HepG2 (cell line): Measurements from ENCODE around the gene ARMH1. TPM values are rescaled to one million over a fixed set of nuclear protein-coding genes. Genes with fewer than 3 reads are reported as not detected.
A peak's percentile ranks its signal among the peaks of the same experiment; 100 is the strongest.

Source experiments
- MLLT10 ChIP-seq: sonication (generic); formaldehyde crosslinking; IDR thresholded peaks from 2 replicates; pipeline ENCODE4 v1.4.0; 2020; ENCODE audit warnings: missing genetic modification reagents
- NFRKB ChIP-seq: fragments of 450-650 bp; IDR thresholded peaks from 2 replicates; pipeline ENCODE4 v1.6.1; 2017
- XBP1 ChIP-seq: sonication (generic); formaldehyde crosslinking; IDR thresholded peaks from 2 replicates; pipeline ENCODE4 v1.5.0; 2020; ENCODE audit warnings: missing genetic modification reagents
- ZNF180 ChIP-seq: sonication (generic); formaldehyde crosslinking; IDR thresholded peaks from 2 replicates; pipeline ENCODE4 v1.4.0; 2020; ENCODE audit warnings: low read depth, missing genetic modification reagents, borderline replicate concordance
- ZSCAN20 ChIP-seq: sonication (generic); formaldehyde crosslinking; IDR thresholded peaks from 2 replicates; pipeline ENCODE4 v1.4.0; 2020; ENCODE audit warnings: missing genetic modification reagents, mild to moderate bottlenecking, borderline replicate concordance
- polyA plus RNA-seq, 8 experiments: library from polyadenylated mRNA; depleted of rRNA in 3 of 8; stranded (reverse) in 7 of 8; unstranded in 1 of 8; fragments of >200 nt; fragmentation: Illumina TruSeq in 4 of 8; extraction: Trizol in 4 of 8; gene quantifications; 2 replicates each; pipeline versions ENCODE4 v1.2.1 to v1.2.3, GENCODE V29; 2011 to 2016; ENCODE audit warnings: low read depth in 4 of 8, missing spikeins in 1 of 8, mixed read lengths in 1 of 8; ENCODE audit not compliant: insufficient read depth in 1 of 8
- total RNA-seq, 5 experiments: library from RNA; depleted of rRNA; stranded (reverse); fragments of >200 nt; fragmentation: Illumina TruSeq; extraction: Trizol; gene quantifications; 2 replicates each; pipeline ENCODE4 v1.2.3, GENCODE V29; 2016; ENCODE audit warnings: low read depth in 1 of 5
- TF ChIP-seq, protein P1 (sequence below): sonication (generic); formaldehyde crosslinking; IDR thresholded peaks from 2 replicates; pipeline ENCODE4 v1.4.0; 2020; ENCODE audit warnings: missing genetic modification reagents
- TF ChIP-seq, protein P2 (sequence below): sonication (generic); formaldehyde crosslinking; IDR thresholded peaks from 2 replicates; pipeline ENCODE4 v1.4.0; 2020; ENCODE audit warnings: mild to moderate bottlenecking, missing genetic modification reagents
- TF ChIP-seq, protein P3 (sequence below): IDR thresholded peaks from 2 replicates; pipeline ENCODE4 v1.6.1; 2012; ENCODE audit warnings: inconsistent platforms
- TF ChIP-seq, protein P4 (sequence below): sonication (generic); formaldehyde crosslinking; IDR thresholded peaks from 2 replicates; pipeline ENCODE4 v1.4.0; 2020; ENCODE audit warnings: missing genetic modification reagents
- TF ChIP-seq, protein P5 (sequence below): IDR thresholded peaks from 2 replicates; pipeline ENCODE4 v1.6.1; 2018; ENCODE audit warnings: missing genetic modification reagents, mild to moderate bottlenecking, missing compliant biosample characterization
- TF ChIP-seq, protein P6 (sequence below): sonication (generic); formaldehyde crosslinking; IDR thresholded peaks from 2 replicates; pipeline ENCODE4 v1.8.0; 2022; ENCODE audit warnings: missing genetic modification reagents, mild to moderate bottlenecking, borderline replicate concordance
- TF ChIP-seq, protein P7 (sequence below): IDR thresholded peaks from 2 replicates; pipeline ENCODE4 v1.6.1; 2016

The ARMH1 gene
- total and polyA plus RNA-seq, 2 of the 13 experiments (the other 11 are each of a cell fraction or from before 2014, with no cell fraction given) = 0.69 TPM; not detected in 1

DNA sequence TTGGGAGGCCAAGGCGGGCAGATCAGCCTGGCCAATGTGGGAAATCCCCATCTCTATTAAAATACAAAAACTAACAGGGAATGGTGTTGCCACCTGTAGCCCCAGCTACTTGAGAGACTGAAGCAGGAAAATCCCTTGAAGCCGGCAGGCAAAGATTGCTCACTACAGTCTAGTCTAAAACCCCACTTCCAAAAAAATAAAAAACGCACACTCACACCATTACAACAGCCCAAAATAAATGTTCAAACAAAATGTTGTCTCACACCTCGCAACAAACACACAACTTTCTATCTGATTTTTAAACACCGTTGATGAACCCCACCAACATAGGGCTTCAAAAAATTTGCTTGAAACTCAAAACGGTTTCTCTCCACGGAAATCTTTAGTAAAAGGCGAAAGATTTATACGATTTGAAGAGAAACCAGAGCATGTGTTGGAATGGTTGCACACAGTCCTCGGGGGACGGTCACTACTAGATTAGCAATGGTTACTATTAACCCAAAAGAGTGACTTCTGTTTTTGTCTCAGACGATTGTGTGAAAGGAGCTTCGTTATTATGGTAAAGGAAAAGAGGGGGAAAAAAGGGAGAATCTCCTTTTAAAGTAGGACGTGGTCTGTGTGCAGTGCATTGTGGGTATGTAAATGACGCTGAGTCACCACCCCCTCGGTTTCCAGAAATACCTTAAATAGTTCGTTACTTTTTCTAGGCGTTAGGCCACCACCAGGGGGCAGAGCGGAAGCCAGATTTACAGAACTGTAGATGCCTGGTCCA, 56.4 kb downstream of the ARMH1 start, which contains the start of gene RNU5D-1 (continued):
- TF ChIP-seq, protein P1, sequence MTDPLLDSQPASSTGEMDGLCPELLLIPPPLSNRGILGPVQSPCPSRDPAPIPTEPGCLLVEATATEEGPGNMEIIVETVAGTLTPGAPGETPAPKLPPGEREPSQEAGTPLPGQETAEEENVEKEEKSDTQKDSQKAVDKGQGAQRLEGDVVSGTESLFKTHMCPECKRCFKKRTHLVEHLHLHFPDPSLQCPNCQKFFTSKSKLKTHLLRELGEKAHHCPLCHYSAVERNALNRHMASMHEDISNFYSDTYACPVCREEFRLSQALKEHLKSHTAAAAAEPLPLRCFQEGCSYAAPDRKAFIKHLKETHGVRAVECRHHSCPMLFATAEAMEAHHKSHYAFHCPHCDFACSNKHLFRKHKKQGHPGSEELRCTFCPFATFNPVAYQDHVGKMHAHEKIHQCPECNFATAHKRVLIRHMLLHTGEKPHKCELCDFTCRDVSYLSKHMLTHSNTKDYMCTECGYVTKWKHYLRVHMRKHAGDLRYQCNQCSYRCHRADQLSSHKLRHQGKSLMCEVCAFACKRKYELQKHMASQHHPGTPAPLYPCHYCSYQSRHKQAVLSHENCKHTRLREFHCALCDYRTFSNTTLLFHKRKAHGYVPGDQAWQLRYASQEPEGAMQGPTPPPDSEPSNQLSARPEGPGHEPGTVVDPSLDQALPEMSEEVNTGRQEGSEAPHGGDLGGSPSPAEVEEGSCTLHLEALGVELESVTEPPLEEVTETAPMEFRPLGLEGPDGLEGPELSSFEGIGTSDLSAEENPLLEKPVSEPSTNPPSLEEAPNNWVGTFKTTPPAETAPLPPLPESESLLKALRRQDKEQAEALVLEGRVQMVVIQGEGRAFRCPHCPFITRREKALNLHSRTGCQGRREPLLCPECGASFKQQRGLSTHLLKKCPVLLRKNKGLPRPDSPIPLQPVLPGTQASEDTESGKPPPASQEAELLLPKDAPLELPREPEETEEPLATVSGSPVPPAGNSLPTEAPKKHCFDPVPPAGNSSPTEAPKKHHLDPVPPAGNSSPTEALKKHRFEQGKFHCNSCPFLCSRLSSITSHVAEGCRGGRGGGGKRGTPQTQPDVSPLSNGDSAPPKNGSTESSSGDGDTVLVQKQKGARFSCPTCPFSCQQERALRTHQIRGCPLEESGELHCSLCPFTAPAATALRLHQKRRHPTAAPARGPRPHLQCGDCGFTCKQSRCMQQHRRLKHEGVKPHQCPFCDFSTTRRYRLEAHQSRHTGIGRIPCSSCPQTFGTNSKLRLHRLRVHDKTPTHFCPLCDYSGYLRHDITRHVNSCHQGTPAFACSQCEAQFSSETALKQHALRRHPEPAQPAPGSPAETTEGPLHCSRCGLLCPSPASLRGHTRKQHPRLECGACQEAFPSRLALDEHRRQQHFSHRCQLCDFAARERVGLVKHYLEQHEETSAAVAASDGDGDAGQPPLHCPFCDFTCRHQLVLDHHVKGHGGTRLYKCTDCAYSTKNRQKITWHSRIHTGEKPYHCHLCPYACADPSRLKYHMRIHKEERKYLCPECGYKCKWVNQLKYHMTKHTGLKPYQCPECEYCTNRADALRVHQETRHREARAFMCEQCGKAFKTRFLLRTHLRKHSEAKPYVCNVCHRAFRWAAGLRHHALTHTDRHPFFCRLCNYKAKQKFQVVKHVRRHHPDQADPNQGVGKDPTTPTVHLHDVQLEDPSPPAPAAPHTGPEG (CRISPR knock-in tag) = no peak
- TF ChIP-seq NFRKB = no peak
- TF ChIP-seq, protein P2, sequence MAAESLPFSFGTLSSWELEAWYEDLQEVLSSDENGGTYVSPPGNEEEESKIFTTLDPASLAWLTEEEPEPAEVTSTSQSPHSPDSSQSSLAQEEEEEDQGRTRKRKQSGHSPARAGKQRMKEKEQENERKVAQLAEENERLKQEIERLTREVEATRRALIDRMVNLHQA (CRISPR knock-in tag) = no peak
- TF ChIP-seq, protein P3, sequence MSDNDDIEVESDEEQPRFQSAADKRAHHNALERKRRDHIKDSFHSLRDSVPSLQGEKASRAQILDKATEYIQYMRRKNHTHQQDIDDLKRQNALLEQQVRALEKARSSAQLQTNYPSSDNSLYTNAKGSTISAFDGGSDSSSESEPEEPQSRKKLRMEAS = peak; percentile 80
- TF ChIP-seq, protein P4, sequence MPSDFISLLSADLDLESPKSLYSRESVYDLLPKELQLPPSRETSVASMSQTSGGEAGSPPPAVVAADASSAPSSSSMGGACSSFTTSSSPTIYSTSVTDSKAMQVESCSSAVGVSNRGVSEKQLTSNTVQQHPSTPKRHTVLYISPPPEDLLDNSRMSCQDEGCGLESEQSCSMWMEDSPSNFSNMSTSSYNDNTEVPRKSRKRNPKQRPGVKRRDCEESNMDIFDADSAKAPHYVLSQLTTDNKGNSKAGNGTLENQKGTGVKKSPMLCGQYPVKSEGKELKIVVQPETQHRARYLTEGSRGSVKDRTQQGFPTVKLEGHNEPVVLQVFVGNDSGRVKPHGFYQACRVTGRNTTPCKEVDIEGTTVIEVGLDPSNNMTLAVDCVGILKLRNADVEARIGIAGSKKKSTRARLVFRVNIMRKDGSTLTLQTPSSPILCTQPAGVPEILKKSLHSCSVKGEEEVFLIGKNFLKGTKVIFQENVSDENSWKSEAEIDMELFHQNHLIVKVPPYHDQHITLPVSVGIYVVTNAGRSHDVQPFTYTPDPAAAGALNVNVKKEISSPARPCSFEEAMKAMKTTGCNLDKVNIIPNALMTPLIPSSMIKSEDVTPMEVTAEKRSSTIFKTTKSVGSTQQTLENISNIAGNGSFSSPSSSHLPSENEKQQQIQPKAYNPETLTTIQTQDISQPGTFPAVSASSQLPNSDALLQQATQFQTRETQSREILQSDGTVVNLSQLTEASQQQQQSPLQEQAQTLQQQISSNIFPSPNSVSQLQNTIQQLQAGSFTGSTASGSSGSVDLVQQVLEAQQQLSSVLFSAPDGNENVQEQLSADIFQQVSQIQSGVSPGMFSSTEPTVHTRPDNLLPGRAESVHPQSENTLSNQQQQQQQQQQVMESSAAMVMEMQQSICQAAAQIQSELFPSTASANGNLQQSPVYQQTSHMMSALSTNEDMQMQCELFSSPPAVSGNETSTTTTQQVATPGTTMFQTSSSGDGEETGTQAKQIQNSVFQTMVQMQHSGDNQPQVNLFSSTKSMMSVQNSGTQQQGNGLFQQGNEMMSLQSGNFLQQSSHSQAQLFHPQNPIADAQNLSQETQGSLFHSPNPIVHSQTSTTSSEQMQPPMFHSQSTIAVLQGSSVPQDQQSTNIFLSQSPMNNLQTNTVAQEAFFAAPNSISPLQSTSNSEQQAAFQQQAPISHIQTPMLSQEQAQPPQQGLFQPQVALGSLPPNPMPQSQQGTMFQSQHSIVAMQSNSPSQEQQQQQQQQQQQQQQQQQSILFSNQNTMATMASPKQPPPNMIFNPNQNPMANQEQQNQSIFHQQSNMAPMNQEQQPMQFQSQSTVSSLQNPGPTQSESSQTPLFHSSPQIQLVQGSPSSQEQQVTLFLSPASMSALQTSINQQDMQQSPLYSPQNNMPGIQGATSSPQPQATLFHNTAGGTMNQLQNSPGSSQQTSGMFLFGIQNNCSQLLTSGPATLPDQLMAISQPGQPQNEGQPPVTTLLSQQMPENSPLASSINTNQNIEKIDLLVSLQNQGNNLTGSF (CRISPR knock-in tag) = no peak
- no peak for TF ChIP-seq ZNF180 (CRISPR knock-in tag)
- TF ChIP-seq XBP1 (CRISPR knock-in tag) = no peak
- TF ChIP-seq, protein P5, sequence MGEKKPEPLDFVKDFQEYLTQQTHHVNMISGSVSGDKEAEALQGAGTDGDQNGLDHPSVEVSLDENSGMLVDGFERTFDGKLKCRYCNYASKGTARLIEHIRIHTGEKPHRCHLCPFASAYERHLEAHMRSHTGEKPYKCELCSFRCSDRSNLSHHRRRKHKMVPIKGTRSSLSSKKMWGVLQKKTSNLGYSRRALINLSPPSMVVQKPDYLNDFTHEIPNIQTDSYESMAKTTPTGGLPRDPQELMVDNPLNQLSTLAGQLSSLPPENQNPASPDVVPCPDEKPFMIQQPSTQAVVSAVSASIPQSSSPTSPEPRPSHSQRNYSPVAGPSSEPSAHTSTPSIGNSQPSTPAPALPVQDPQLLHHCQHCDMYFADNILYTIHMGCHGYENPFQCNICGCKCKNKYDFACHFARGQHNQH (CRISPR knock-in tag) = peak; percentile 68; the same call in 1 of the 2 replicates
- TF ChIP-seq, protein P6, sequence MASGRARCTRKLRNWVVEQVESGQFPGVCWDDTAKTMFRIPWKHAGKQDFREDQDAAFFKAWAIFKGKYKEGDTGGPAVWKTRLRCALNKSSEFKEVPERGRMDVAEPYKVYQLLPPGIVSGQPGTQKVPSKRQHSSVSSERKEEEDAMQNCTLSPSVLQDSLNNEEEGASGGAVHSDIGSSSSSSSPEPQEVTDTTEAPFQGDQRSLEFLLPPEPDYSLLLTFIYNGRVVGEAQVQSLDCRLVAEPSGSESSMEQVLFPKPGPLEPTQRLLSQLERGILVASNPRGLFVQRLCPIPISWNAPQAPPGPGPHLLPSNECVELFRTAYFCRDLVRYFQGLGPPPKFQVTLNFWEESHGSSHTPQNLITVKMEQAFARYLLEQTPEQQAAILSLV = no peak
- TF ChIP-seq, protein P7, sequence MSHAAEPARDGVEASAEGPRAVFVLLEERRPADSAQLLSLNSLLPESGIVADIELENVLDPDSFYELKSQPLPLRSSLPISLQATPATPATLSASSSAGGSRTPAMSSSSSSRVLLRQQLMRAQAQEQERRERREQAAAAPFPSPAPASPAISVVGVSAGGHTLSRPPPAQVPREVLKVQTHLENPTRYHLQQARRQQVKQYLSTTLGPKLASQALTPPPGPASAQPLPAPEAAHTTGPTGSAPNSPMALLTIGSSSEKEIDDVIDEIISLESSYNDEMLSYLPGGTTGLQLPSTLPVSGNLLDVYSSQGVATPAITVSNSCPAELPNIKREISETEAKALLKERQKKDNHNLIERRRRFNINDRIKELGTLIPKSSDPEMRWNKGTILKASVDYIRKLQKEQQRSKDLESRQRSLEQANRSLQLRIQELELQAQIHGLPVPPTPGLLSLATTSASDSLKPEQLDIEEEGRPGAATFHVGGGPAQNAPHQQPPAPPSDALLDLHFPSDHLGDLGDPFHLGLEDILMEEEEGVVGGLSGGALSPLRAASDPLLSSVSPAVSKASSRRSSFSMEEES = 0 out of 2 replicates have a peak, but pooled peaks have one; percentile 12
- no peak for TF ChIP-seq MLLT10 (CRISPR knock-in tag)
- TF ChIP-seq ZSCAN20 (CRISPR knock-in tag) = no peak
